GM23248 (cell line): ENCODE measurements around the gene FAM174B. TPM values are rescaled to one million over a fixed set of nuclear protein-coding genes. Genes with fewer than 3 reads are reported as not detected.
A peak's percentile ranks its signal among the peaks of the same experiment; 100 is the strongest.

Experiments
- DNase-seq: peaks from one replicate; pipeline ENCODE4 v3.0.0-alpha.2; 2015
- H2AFZ ChIP-seq: fragments of 200-600 bp; sonication (generic); 2 replicates; pipeline ENCODE4 v1.6.1; 2016; ENCODE audit warnings: antibody characterized with exemption
- H3F3A ChIP-seq: fragments of 200-600 bp; sonication (generic); 2 replicates; pipeline ENCODE4 v1.6.1; 2016; ENCODE audit warnings: mild to moderate bottlenecking, antibody characterized with exemption, mixed run types; ENCODE audit not compliant: insufficient read depth
- H3K27ac ChIP-seq: fragments of 200-600 bp; sonication (generic); 2 replicates; pipeline ENCODE4 v1.5.1; 2016; ENCODE audit warnings: mild to moderate bottlenecking
- H3K27me3 ChIP-seq: fragments of 200-600 bp; sonication (generic); replicated peaks from 2 replicates; pipeline ENCODE4 v1.6.1; 2016; ENCODE audit warnings: mild to moderate bottlenecking; ENCODE audit not compliant: insufficient read depth
- H3K36me3 ChIP-seq: fragments of 200-600 bp; sonication (generic); 2 replicates; pipeline ENCODE4 v1.6.1; 2016; ENCODE audit warnings: low read depth, mild to moderate bottlenecking
- H3K4me1 ChIP-seq: fragments of 200-600 bp; sonication (generic); 2 replicates; pipeline ENCODE4 v1.6.1; 2016; ENCODE audit warnings: mild to moderate bottlenecking; ENCODE audit not compliant: insufficient read depth
- H3K4me2 ChIP-seq: fragments of 200-600 bp; sonication (generic); one replicate; pipeline ENCODE4 v1.6.1; 2016; ENCODE audit warnings: mild to moderate bottlenecking; ENCODE audit not compliant: unreplicated experiment
- H3K4me3 ChIP-seq: fragments of 200-600 bp; sonication (generic); 2 replicates; pipeline ENCODE4 v1.5.1; 2016; ENCODE audit warnings: mild to moderate bottlenecking
- H3K79me2 ChIP-seq: fragments of 200-600 bp; sonication (generic); 2 replicates; pipeline ENCODE4 v1.6.1; 2016; ENCODE audit warnings: mild to moderate bottlenecking; ENCODE audit not compliant: insufficient read depth
- H3K9ac ChIP-seq: fragments of 200-600 bp; sonication (generic); 2 replicates; pipeline ENCODE4 v1.6.1; 2016; ENCODE audit warnings: mild to moderate bottlenecking
- H3K9me2 ChIP-seq: fragments of 200-600 bp; sonication (generic); 2 replicates; pipeline ENCODE4 v1.6.1; 2016; ENCODE audit warnings: mixed run types, mild to moderate bottlenecking, moderate library complexity; ENCODE audit not compliant: insufficient read depth
- H3K9me3 ChIP-seq: fragments of 200-600 bp; sonication (generic); one replicate; pipeline ENCODE4 v1.6.1; 2017; ENCODE audit warnings: low read depth
- H4K20me1 ChIP-seq: fragments of 200-600 bp; sonication (generic); 2 replicates; pipeline ENCODE4 v1.6.0; 2016; ENCODE audit not compliant: insufficient read depth
- EZH2 ChIP-seq: fragments of 200-600 bp; sonication (generic); IDR thresholded peaks from 2 replicates; pipeline ENCODE4 v1.6.1; 2018; ENCODE audit warnings: antibody characterized with exemption, mild to moderate bottlenecking; ENCODE audit not compliant: insufficient read depth, poor library complexity, severe bottlenecking
- EZH2phosphoT487 ChIP-seq: fragments of 200-600 bp; sonication (generic); IDR thresholded peaks from 2 replicates; pipeline ENCODE4 v1.6.1; 2018; ENCODE audit warnings: antibody characterized with exemption, moderate library complexity, mild to moderate bottlenecking, low read depth; ENCODE audit not compliant: insufficient read depth
- WGBS, 2 experiments: methylation state at CpG; one replicate each; pipeline ENCODE4 v1.1.6; 2015 to 2017; ENCODE audit warnings: low lambda C conversion rate in 2 of 2, low coverage in 1 of 2; ENCODE audit errors: missing lambda C conversion rate in 2 of 2; 5-methylcytosine and 5-hydroxymethylcytosine counted together
- in situ Hi-C: fragments of 300-500 bp; cut with MboI; formaldehyde crosslinking; loops from 2 replicates; pipeline ENCODE4 v1.15.0; 2020
- polyA plus RNA-seq: library from polyadenylated mRNA; unstranded; fragments of >200 nt; fragmentation: Nextera tagmentation; extraction: Ambion mirVana; gene quantifications from 2 replicates; pipeline ENCODE4 v1.2.1, GENCODE V29; 2016
- total RNA-seq: library from RNA; depleted of rRNA; stranded (reverse); fragments of >200 nt; shearing (Covaris generic); gene quantifications from 2 replicates; pipeline ENCODE4 v1.2.3, GENCODE V29; 2014

The FAM174B gene
- total and polyA plus RNA-seq, 2 experiments from 2014 or later = 1.8 to 4.4 TPM

DNA sequence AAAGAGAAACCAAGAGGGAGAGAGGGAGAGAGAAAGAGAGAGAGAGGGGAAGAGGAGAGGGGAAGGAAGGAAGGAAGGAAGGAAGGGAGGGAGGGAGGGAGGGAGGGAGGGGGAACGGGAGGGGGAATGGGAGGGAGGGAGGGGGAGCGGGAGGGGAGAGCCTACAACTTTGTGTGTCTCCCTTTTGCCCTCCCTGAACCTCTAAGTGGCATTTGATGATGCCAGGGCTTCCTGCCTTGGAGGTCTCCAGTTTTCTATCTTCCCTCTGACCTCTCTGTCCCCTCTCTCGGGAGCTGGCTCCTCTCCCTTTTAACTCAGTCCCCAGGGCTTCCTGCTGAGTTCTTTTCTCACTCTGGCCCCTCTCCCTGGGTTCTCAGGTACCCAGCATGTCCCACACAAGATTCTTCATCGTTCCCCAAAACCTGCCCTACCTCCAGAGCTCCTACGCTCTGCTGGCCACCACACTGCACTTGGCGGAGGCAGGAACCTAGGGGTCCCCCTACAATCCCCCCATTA lies 12.5 kb upstream of the FAM174B start:
- Histone ChIP-seq H3K9me3 (no peaks in the 10 kb centered on the region), H4K20me1 (no peaks in the 10 kb centered on the region), H3K4me1 (0 out of 2 replicates have a peak, but pooled peaks cover 4% of the 10 kb centered on the region), H3F3A (no peaks in the 10 kb centered on the region), H3K4me3 (no peak overlapping the region), H3K4me2 (no peak overlapping the region), H3K36me3 (no peaks in the 10 kb centered on the region), H3K27me3 (peaks cover 22% of the 10 kb centered on the region), H2AFZ (no peak overlapping the region), H3K27ac (no peak overlapping the region), H3K79me2 (no peaks in the 10 kb centered on the region), H3K9ac (no peak overlapping the region), H3K9me2 (no peaks in the 10 kb centered on the region)
- DNase-seq = no peak
- in situ Hi-C loops = no loop called here
- TF ChIP-seq EZH2phosphoT487 (no peak), EZH2 (no peak)
- WGBS, 2 experiments = 65 to 73% methylated on average over 4 to 6 of the region's 6 CpGs

DNA sequence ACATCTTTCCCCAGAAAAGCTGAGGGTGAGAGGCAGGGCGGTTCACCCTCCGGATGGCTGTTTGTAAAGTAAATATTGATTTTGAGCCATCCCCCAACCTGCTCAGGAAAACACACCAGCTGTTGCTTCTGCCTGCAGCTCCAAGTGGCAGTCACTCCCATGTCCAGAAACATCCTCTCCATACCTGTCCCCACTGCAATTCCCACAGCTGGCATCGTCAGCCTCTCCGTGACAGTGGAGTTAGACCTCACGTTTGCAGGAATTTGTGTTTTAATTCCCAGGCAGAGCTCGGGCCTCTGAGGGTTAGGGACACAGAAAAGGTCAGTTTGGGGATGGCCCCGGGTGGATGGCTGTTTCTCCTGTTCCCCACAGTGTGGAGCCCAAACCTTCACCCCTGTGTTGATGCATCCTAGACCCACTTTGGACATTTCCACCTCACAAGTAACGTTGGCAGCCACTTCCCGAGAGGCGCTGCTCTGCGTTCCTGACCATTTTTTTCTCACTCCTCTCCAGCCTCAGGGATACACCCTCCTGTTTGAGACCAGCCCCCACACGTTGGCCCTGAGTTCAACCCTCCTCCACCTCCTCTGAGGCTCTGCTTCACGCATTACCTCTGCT lies 11.8 kb upstream of the FAM174B start:
- in situ Hi-C loops = no loop called here

DNA sequence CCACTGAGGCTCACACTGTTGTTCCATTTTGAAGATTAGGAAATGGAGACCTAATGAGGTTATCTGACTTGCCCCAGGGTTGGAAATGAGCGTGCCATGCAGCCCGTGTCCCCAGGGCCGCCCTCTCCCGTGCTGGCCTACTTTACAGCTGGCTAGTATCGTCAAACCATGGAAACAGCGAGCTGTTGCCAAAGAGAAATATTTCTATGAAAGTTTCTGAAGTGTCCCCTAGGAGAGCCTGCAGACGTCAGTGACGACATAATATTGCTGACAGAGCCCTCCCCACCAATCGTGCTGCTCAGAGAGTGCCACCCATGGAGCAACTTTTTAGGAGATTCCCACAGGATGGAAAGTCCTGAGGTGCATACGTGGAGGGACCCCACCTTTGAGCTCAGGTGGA lies 11.2 kb upstream of the FAM174B start:
- H3K4me3 ChIP-seq = no peak overlapping the region
- no peaks in the 10 kb centered on the region for H4K20me1 ChIP-seq
- no peak for TF ChIP-seq EZH2phosphoT487
- TF ChIP-seq EZH2 = no peak
- peaks cover 15% of the 10 kb centered on the region for H3K27me3 ChIP-seq
- H3K36me3 ChIP-seq = no peaks in the 10 kb centered on the region
- 26 to 28% methylated on average over 10 of the region's 10 CpGs for WGBS, 2 experiments
- no peak overlapping the region for H3K4me2 ChIP-seq
- H3F3A ChIP-seq = no peaks in the 10 kb centered on the region
- no peaks in the 10 kb centered on the region for H3K9me2 ChIP-seq
- no peak overlapping the region for H2AFZ ChIP-seq
- no peaks in the 10 kb centered on the region for H3K9me3 ChIP-seq
- H3K27ac ChIP-seq = no peak overlapping the region
- H3K4me1 ChIP-seq = 0 out of 2 replicates have a peak, but pooled peaks cover 4% of the 10 kb centered on the region
- H3K79me2 ChIP-seq = no peaks in the 10 kb centered on the region
- no peak for DNase-seq
- no peak overlapping the region for H3K9ac ChIP-seq
- in situ Hi-C loops = no loop called here

More for the DNA sequence above, 11.8 kb upstream of the FAM174B start:
- H4K20me1 ChIP-seq = no peaks in the 10 kb centered on the region
- H3K27ac ChIP-seq = no peak overlapping the region
- H3K79me2 ChIP-seq = no peaks in the 10 kb centered on the region
- no peaks in the 10 kb centered on the region for H3K9me2 ChIP-seq
- peaks cover 19% of the 10 kb centered on the region for H3K27me3 ChIP-seq
- no peak overlapping the region for H3K4me3 ChIP-seq
- no peak overlapping the region for H3K9ac ChIP-seq
- DNase-seq = no peak
- H3K4me2 ChIP-seq = no peak overlapping the region
- H3K36me3 ChIP-seq = no peaks in the 10 kb centered on the region
- no peaks in the 10 kb centered on the region for H3K9me3 ChIP-seq
- no peak overlapping the region for H2AFZ ChIP-seq
- no peak for TF ChIP-seq EZH2
- no peak for TF ChIP-seq EZH2phosphoT487
- WGBS, 2 experiments = 61 to 68% methylated on average over 13 of the region's 13 CpGs
- no peaks in the 10 kb centered on the region for H3F3A ChIP-seq
- H3K4me1 ChIP-seq = 0 out of 2 replicates have a peak, but pooled peaks cover 4% of the 10 kb centered on the region

DNA sequence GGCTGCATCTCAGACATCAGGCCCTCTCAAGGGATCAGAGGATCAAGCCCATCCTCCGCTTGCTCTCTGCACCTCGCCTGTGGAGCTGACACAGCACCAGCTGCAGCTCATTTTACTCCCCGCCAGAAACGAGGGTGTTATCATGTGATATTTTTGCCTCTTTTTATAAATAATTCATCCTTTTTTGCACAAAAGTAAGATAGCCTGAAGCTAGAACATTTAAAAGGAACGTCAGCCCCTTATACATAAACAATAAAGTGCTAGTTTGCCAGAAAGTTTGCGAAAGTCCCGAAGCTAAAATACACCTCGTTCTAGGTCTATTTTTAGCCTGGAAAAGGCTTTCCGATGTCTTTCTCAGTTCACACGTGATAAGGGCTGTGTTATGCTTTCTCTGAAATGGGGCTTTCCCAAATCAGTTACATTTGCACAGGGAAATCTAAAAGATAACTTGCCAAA lies 9.6 kb upstream of the FAM174B start:
- 5 to 6% methylated on average over 10 of the region's 10 CpGs for WGBS, 2 experiments
- Histone ChIP-seq H3K9me2 (no peaks in the 10 kb centered on the region), H4K20me1 (no peaks in the 10 kb centered on the region), H3K4me3 (peak overlapping the region; percentile 21; the same call in 1 of the 2 replicates), H3K36me3 (no peaks in the 10 kb centered on the region), H3F3A (no peaks in the 10 kb centered on the region), H3K27ac (no peak overlapping the region), H3K4me2 (peak overlapping the region; percentile 16), H3K9me3 (no peaks in the 10 kb centered on the region), H2AFZ (peak overlapping the region; percentile 50), H3K27me3 (peaks cover 11% of the 10 kb centered on the region), H3K79me2 (no peaks in the 10 kb centered on the region), H3K9ac (no peak overlapping the region), H3K4me1 (0 out of 2 replicates have a peak, but pooled peaks cover 4% of the 10 kb centered on the region)
- in situ Hi-C loops = no loop called here
- peak; percentile 39 for DNase-seq
- TF ChIP-seq EZH2phosphoT487 (no peak), EZH2 (no peak)
